ENCODE measurements around the gene PARD3.

PARD3 gene

GRCh38 chr10:34689053-34689452, 126.0 kb downstream of the PARD3 start:
- no peak for DNase-seq (ENCODE audit: low read depth)

- no peak for DNase-seq (ENCODE audit: low read depth)
Measured at GRCh38 chr10:34687434-34688210, 127.5 kb downstream of the PARD3 start.

- no peak for DNase-seq (ENCODE audit: low read depth)
Measured at GRCh38 chr10:34682580-34682979, 132.5 kb downstream of the PARD3 start.

GRCh38 chr10:34681933-34682332, 133.2 kb downstream of the PARD3 start:
- no peak for DNase-seq (ENCODE audit: low read depth)

GRCh38 chr10:34679177-34679576, 135.9 kb downstream of the PARD3 start:
- no peak for DNase-seq (ENCODE audit: low read depth)

- no peak for DNase-seq (ENCODE audit: low read depth)
Measured at GRCh38 chr10:34677591-34677990, 137.5 kb downstream of the PARD3 start.

- no peak for DNase-seq (ENCODE audit: low read depth)
Measured at GRCh38 chr10:34677132-34677531, 138.0 kb downstream of the PARD3 start.

- DNase-seq (ENCODE audit: low read depth) = no peak
Measured at GRCh38 chr10:34674176-34674575, 140.9 kb downstream of the PARD3 start.

- DNase-seq (ENCODE audit: low read depth) = no peak
Measured at GRCh38 chr10:34670081-34670480, 145.0 kb downstream of the PARD3 start.

GRCh38 chr10:34669079-34669478, 146.0 kb downstream of the PARD3 start:
- no peak for DNase-seq (ENCODE audit: low read depth)

- no peak for DNase-seq (ENCODE audit: low read depth)
Measured at GRCh38 chr10:34667177-34667576, 147.9 kb downstream of the PARD3 start.

GRCh38 chr10:34666008-34666704, 148.9 kb downstream of the PARD3 start:
- DNase-seq (ENCODE audit: low read depth) = peak; percentile 86

GRCh38 chr10:34664706-34665105, 150.4 kb downstream of the PARD3 start:
- no peak for DNase-seq (ENCODE audit: low read depth)

- DNase-seq (ENCODE audit: low read depth) = no peak
Measured at GRCh38 chr10:34661580-34661979, 153.5 kb downstream of the PARD3 start.

- no peak for DNase-seq (ENCODE audit: low read depth)
Measured at GRCh38 chr10:34658934-34659333, 156.2 kb downstream of the PARD3 start.

- DNase-seq (ENCODE audit: low read depth) = no peak
Measured at GRCh38 chr10:34656661-34657060, 158.4 kb downstream of the PARD3 start.

GRCh38 chr10:34655286-34656170, 159.6 kb downstream of the PARD3 start:
- no peak for DNase-seq (ENCODE audit: low read depth)

GRCh38 chr10:34654211-34654610, 160.9 kb downstream of the PARD3 start:
- no peak for DNase-seq (ENCODE audit: low read depth)

- no peak for DNase-seq (ENCODE audit: low read depth)
Measured at GRCh38 chr10:34653530-34653929, 161.6 kb downstream of the PARD3 start.

GRCh38 chr10:34651416-34652195, 163.5 kb downstream of the PARD3 start:
- DNase-seq (ENCODE audit: low read depth) = no peak

- DNase-seq (ENCODE audit: low read depth) = no peak
Measured at GRCh38 chr10:34650156-34650555, 164.9 kb downstream of the PARD3 start.

- DNase-seq (ENCODE audit: low read depth) = no peak
Measured at GRCh38 chr10:34649385-34649784, 165.7 kb downstream of the PARD3 start.
